ENCODE measurements around the gene SIGLEC12.
"Not testable (repeated sequence)": the region's sequence is repeated elsewhere in the genome, so short reads cannot be mapped to it uniquely, and the experiment has no call there.

Gene SIGLEC12

DNA sequence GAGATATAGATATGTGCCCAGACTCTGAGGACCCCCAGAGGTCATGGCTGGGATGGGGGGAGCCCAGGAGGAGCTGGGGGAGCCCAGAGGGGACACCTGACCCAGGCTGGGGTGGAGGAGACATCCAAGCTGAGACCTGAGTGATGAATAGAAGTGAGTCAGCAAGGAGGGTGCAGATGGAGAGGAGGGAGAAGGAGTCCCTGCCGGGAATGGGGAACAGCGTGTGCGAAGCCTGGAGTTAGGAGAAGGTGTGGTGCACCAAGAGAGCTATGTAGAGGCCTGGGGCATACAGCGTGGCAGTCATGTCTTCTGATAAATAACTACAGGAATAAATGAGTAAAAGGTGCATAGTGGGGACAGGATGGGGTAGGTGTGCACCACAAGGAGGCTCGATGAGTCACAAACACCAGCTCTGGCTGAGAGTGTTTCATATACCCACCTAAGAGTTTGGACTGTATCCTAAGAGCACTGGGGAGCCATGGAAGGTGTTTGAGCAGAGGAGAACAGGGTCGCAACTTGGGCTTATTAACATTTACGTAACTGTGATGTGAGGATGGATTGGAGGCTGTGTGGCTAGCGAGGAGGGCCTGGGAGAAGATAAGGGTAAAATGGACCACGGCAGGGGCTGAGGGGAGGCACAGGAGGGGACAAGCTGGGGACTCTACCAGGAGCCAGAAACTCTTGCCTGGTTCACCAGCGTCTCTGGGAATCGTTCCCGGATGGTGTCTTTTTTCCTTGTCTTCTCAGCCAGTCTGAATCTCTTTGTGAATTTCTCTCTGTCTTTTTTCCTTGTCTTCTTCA lies 21.9 kb downstream of the SIGLEC12 start:
- peak; percentile 46 for DNase-seq

DNA sequence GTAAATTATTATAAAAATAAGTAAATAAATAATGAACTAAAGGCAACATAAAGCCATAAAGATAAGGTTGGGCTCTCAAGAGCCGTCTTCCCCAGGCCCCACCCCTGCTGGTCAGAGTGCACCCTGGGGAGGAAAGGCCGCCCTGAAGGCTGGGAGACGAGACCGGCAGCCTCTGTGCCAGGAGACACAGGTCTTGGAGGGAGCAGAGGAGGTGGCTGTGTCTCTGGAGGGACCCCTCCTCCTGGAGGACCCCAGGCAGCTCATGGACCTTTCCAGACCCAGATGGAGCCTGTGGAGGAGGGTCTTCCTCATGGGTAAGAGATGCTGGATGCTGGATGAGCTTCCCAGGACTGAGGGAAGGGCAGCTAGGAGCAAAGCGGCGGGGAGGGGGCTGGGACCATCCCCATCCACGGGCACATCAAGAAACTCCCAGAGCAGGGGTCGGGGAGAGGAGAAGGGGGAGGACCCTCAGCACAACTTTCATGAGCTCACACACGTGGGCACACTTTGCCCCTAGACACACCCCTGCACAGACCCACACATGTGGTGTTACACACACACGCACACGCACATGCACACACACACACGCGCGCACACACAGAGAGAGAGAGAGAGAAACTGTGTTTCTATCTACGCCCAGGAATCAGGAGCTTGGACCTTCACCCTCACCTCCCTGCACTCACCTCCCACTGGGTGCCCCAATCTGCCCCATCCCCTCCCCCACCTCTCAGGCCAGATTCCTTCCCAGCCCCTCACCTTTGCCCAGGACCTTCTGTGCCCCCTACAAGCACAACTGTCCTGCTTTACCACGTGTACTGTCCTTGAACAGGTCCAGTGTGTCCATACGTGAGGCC lies 23.0 kb downstream of the SIGLEC12 start, which contains the start of gene CEACAM18:
Gene CEACAM18, plus strand, starts transcription at position 159 of the 854 bp plus-strand sequence.
- DNase-seq, result no peak

GRCh38 chr19:51477344-51477743 lies 24.3 kb downstream of the SIGLEC12 start:
- DNase-seq, result no peak

DNA sequence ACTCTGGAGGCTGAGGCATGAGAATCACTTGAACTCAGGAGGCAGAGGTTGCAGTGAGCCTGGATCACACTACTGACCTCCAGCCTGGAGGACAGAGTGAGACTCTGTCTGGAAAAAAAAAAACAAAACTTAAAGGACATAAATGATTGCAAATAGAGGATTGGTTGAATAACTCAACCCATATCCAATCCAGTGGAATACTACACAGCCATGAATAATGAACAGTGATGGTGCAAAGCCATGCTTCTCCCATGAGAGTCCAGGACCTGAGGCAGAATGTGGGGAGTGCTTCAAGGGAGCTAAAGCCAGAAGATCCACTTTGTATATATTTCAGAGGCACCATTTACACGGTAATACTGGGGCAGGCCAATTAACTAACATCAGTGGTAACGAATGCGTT lies 25.4 kb downstream of the SIGLEC12 start:
- no peak for DNase-seq

GRCh38 chr19:51473009-51473707 lies 28.4 kb downstream of the SIGLEC12 start:
- peak; percentile 98 for DNase-seq

DNA sequence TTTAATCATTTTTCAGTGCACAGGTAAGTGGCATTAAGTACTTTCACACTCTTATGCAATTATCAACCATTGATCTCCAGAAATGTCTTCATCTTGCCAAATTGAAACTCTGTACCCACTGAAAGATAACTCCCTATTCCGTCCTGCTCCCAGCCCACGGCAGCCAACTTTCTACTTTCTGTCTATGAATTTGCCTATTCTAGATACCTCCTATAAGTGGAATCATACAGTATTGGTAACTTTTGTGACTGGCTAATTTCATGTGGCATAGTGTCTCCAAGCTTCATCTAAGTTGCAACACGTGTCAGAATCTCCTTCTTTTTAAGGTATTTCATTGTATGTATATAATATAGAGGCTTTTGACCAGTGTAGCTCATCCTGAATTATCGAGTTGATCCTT lies 29.0 kb downstream of the SIGLEC12 start:
- DNase-seq, result no peak

DNA sequence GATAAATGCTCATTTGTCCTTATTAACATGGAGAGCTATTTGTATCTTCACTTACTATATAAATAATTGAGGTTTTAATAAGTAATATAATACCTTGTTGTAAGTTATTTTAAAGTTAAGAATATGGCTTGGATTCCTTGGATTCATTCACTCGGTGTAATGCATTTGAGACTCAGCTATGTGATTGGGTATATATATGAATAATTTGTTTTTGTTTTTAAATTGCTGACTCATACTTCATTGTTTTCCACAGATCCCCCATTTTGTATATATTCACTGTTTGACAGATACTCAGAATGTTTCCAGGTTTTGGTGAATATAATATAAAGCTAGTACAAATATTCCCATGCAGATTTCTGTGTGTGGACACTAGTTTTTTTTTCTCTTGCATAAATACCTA lies 30.1 kb downstream of the SIGLEC12 start:
- no peak for DNase-seq

GRCh38 chr19:51470966-51471365 lies 30.6 kb downstream of the SIGLEC12 start:
- no peak for DNase-seq

- DNase-seq, result peak; percentile 4
These were observed 32.0 kb downstream of the SIGLEC12 start for GRCh38 chr19:51469629-51470028.

DNA sequence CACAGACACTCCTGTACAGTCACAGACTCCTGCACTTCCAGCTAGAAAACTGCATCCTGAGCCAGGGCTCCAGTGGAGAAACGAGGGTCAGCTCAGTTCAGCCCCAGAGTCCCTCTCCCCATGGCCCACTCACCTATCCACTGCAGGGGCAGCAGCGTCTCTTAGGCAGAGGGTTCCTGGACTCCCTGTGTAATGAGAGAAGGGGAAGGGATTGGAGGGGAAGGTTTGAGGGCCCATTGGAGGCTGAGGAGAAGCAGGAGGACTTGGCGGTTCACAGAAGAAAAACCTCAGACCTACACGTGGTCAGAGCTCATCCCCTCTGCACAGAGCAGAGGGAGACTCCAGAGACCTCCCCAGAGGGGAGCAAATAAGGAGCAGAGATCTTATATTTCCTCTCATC lies 32.4 kb downstream of the SIGLEC12 start:
- peak; percentile 20 for DNase-seq

DNA sequence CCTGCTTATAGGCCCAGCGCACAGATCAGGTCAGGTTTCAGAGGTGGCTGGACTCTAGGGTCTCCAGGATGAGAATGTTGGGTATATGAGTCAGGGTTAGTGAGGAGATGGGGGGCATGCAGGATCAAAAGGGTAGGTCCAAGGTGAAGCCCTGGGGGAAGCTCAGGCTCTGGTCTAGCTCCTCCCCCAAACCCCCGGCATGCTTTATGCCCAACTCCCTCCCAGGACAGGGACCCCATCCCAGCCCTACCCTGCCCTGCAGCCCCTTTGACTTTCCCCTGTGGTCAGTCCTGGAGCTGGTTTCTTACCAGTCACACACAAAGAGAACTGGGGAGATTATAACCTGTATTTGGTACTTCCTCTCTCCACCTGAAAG lies 33.1 kb downstream of the SIGLEC12 start:
- no peak for DNase-seq

DNA sequence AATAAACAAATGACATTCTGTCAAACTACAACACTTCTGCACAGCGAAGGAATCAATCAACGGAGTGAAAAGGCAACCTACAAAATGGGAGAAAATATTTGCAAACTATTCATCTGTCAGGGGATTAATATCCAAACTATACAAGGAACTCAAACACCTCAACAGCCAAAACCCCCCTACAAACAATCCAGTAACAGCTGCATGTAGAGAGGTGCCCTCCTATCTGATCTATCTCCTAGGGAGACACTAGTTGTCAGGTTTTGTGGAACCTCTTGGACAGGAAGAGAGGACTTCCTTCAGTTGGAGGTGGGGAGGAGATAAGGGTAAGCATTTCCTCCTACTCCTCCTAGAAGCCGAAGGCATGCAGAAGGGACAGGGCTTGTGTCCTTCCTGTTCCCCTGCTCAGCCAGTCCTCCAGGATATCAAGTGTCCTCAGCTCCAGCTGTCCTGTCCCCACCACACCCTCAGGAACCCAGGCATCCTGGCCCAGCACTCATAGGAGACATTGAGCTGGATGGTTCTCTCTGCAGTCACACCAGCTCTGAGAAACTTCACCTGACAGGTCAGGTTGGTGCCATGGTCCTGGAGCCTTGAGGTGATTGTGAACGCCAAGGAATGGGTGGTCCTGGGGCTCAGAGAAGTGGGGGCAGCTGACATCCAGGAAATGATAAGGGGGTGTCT lies 33.6 kb downstream of the SIGLEC12 start:
- DNase-seq, result peak; percentile 17

GRCh38 chr19:51466723-51467122 lies 34.9 kb downstream of the SIGLEC12 start:
- no peak for DNase-seq

DNA sequence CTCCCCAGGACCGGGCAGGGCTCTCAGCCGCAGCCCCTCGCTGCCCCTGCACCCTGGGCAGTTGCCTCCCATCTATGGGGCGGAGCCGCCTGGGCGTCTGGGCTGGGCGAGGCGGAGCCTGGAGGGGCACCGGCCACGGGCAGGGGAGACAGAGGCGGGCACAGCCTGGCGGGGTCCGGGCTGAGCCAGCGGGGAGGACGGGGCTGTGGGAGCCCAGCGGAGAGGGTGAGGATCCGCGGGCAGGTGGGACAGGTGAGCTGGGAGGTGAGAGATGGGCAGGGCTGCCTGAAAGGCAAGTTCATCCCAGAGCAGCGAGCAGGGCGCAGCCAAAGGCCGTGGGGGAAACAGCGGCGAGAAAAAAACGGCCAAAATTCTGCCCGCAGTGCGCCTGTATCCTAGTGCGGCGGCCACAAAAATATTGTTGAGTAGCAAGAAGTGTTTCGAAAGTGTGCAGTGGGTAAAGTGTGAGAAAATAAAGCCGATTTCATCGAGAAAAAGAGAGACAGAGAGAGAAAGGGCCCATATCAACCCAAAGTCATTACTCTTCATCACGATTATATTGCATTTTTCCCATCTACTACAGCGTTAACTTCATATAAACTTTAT lies 37.5 kb downstream of the SIGLEC12 start:
- DNase-seq, result not testable (repeated sequence)

- no peak for DNase-seq
These were observed 38.9 kb downstream of the SIGLEC12 start for GRCh38 chr19:51462681-51463080.

DNA sequence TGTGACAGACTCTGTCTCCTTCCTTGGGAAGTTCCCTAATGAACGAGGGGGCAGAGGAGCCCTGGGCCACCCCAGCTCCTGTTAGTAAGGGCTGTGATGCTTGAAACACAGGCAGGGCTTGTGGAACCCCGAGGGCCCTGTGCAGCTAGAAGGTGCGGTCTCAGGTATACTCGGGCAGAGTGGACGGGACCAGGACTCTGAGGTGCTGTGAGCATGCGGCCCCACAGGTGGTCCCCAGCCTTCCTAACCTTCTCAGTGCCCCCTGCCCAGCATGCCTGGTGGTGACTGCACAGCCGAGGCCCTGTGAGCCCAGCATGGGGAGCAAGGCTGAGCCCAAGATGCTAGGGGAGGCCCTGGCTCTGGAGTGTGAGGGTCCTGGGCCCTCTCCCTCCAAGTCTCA lies 39.3 kb downstream of the SIGLEC12 start:
- DNase-seq, result no peak

GRCh38 chr19:51461723-51462161 lies 39.9 kb downstream of the SIGLEC12 start:
- peak; percentile 16 for DNase-seq

- DNase-seq, result peak; percentile 20
These were observed 41.2 kb downstream of the SIGLEC12 start for GRCh38 chr19:51460164-51460992.

DNA sequence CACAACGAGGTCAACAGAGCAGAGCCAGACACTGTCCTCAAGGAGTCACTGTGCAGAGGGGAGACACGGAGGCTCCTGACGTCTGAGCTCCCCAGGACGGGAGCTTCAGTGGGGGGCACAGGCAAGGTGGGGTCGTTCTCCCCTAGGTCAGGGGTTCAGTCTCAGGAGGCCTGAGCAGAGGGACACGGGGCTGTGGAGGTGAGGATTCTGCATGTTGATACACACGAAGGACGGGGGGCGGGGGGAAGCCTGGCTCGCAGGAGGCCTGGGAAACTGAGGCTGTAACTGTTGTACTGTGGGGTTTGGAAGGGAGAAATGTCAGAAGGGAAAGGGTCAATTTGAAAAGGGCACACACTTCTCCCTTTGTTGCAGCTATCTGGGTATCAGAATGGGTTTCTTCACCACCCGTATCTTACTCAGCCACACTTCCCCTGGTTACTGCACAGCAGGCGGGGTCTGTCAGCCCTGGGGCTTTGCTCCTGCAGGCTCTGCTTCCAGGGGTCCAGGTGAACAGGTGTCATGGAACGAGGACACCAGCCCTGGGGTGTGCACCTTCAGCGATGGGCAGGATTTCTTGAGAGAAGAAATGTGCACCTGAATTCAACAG lies 42.6 kb downstream of the SIGLEC12 start:
- DNase-seq, result peak; percentile 21

DNA sequence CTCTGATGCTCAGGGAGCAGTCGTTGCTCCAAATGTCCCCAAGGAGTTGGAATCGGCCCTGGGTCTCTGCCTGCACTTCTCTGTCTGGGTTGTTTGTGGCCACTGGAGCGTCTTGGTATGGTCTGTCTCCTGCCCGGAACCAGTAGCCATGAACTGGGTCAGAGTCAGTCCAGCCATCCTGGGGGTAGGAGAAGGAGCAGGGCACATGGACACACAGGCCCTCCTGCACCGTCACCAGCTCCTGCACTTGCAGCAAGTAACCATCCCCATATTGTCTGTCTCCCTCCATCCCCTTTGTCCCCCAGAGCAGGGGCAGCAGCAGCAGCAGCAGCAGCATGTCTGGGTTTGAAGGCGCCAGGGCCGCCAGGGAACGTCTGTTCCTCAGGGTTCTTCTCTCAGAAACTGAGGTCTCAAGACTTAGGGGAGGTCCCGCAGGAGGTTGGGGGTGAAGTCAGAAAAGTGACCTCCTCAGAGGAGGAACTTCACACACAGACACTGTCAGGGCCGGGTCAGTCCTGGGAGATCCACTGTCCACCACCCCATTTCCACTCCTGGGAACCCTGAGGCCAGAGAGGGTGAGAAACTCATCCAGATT lies 43.5 kb downstream of the SIGLEC12 start, which contains the start of gene SIGLEC8:
Gene SIGLEC8, minus strand, starts transcription at position 404 of the 595 bp plus-strand sequence. Its CDS starts 67 bp downstream, at position 337.
- peak; percentile 14 for DNase-seq

Data from stimulated activated CD8-positive, alpha-beta memory T cell treated with anti-CD3 and anti-CD28 coated beads, Interleukin-4, amount 100 ng/mL, for 48 hours (primary cell).